Liver (tissue), 9 donors: Measurements from ENCODE around the gene TRIM40. TPM values are rescaled to one million over a fixed set of nuclear protein-coding genes. Genes with fewer than 3 reads are reported as not detected.

ENCODE experiments used
- DNase-seq: peaks from one replicate; pipeline ENCODE4 v3.0.0-alpha.2; 2017; ENCODE audit warnings: low spot score
- H3K27ac ChIP-seq, 2 donors: one replicate each; pipeline ENCODE4 v1.7.0; 2013; ENCODE audit warnings: inconsistent platforms in 2 of 2, low read length in 2 of 2, control low read depth in 1 of 2, low read depth in 1 of 2, mild to moderate bottlenecking in 1 of 2
- H3K27me3 ChIP-seq, 4 donors: one replicate each; pipeline versions ENCODE4 v1.6.1 to v1.7.0; 2013; ENCODE audit warnings: low read length in 3 of 4, inconsistent platforms in 1 of 4, mild to moderate bottlenecking in 1 of 4, moderate library complexity in 1 of 4; ENCODE audit not compliant: control insufficient read depth in 4 of 4, insufficient read depth in 4 of 4
- H3K36me3 ChIP-seq, 4 donors: one replicate each; pipeline versions ENCODE4 v1.6.1 to v1.7.0; 2013; ENCODE audit warnings: low read length in 3 of 4, mild to moderate bottlenecking in 3 of 4, low read depth in 1 of 4, moderate library complexity in 1 of 4; ENCODE audit not compliant: control insufficient read depth in 4 of 4, insufficient read depth in 3 of 4
- H3K4me1 ChIP-seq, 4 donors: one replicate each; pipeline versions ENCODE4 v1.6.1 to v1.7.0; 2013; ENCODE audit warnings: low read length in 3 of 4, mild to moderate bottlenecking in 3 of 4, moderate library complexity in 1 of 4; ENCODE audit not compliant: control insufficient read depth in 4 of 4, insufficient read depth in 4 of 4
- H3K4me3 ChIP-seq, 3 donors: one replicate each; pipeline versions ENCODE4 v1.6.1 to v1.7.0; 2013; ENCODE audit warnings: low read length in 3 of 3, control low read depth in 1 of 3, low read depth in 1 of 3, mild to moderate bottlenecking in 1 of 3
- H3K9ac ChIP-seq, 2 donors: one replicate each; pipeline ENCODE4 v1.7.0; 2013; ENCODE audit warnings: low read length in 2 of 2, mild to moderate bottlenecking in 2 of 2, moderate library complexity in 2 of 2, control low read depth in 1 of 2, low read depth in 1 of 2
- H3K9me3 ChIP-seq, 4 donors: one replicate each; pipeline versions ENCODE4 v1.6.1 to v1.7.0; 2013; ENCODE audit warnings: low read length in 3 of 4; ENCODE audit not compliant: control insufficient read depth in 4 of 4
- ATF3 ChIP-seq: IDR thresholded peaks from 2 replicates; pipeline ENCODE4 v1.6.1; 2016; ENCODE audit warnings: antibody characterized with exemption
- EGR1 ChIP-seq, 2 donors: IDR thresholded peaks; 2 replicates each; pipeline ENCODE4 v1.6.1; 2016 to 2018; ENCODE audit warnings: antibody characterized with exemption in 2 of 2, low read depth in 2 of 2
- FOXA1 ChIP-seq: IDR thresholded peaks from 2 replicates; pipeline ENCODE4 v1.6.1; 2016; ENCODE audit warnings: antibody characterized with exemption
- FOXA2 ChIP-seq: IDR thresholded peaks from 2 replicates; pipeline ENCODE4 v1.6.1; 2016; ENCODE audit warnings: antibody characterized with exemption
- GABPA ChIP-seq, 2 donors: IDR thresholded peaks in 1 of 2; conservative IDR thresholded peaks in 1 of 2; 2 replicates each; pipeline ENCODE4 v1.6.1; 2016; ENCODE audit warnings: antibody characterized with exemption in 2 of 2, mild to moderate bottlenecking in 1 of 2, moderate library complexity in 1 of 2
- HNF4A ChIP-seq, 2 donors: conservative IDR thresholded peaks; 2 replicates each; pipeline ENCODE4 v1.6.1; 2016; ENCODE audit warnings: antibody characterized with exemption in 2 of 2, mild to moderate bottlenecking in 2 of 2
- HNF4G ChIP-seq: IDR thresholded peaks from 2 replicates; pipeline ENCODE4 v1.6.1; 2016; ENCODE audit warnings: antibody characterized with exemption
- JUND ChIP-seq, 2 donors: IDR thresholded peaks; 2 replicates each; pipeline ENCODE4 v1.6.1; 2016; ENCODE audit warnings: antibody characterized with exemption in 2 of 2
- MAX ChIP-seq: IDR thresholded peaks from 2 replicates; pipeline ENCODE4 v1.6.1; 2016; ENCODE audit warnings: antibody characterized with exemption
- NR2F2 ChIP-seq: IDR thresholded peaks from 2 replicates; pipeline ENCODE4 v1.6.1; 2016; ENCODE audit warnings: antibody characterized with exemption
- REST ChIP-seq: IDR thresholded peaks from 2 replicates; pipeline ENCODE4 v1.6.1; 2016; ENCODE audit warnings: antibody characterized with exemption, mild to moderate bottlenecking
- RXRA ChIP-seq, 2 donors: IDR thresholded peaks; 2 replicates each; pipeline ENCODE4 v1.6.1; 2017 to 2018; ENCODE audit warnings: antibody characterized with exemption in 2 of 2, mild to moderate bottlenecking in 1 of 2
- SP1 ChIP-seq: IDR thresholded peaks from 2 replicates; pipeline ENCODE4 v1.6.1; 2018; ENCODE audit warnings: antibody characterized with exemption, mild to moderate bottlenecking
- TAF1 ChIP-seq: conservative IDR thresholded peaks from 2 replicates; pipeline ENCODE4 v1.6.1; 2016; ENCODE audit warnings: antibody characterized with exemption, mild to moderate bottlenecking
- YY1 ChIP-seq: IDR thresholded peaks from 2 replicates; pipeline ENCODE4 v1.6.1; 2016; ENCODE audit warnings: antibody characterized with exemption, mild to moderate bottlenecking
- WGBS: extraction: QIAGEN DNeasy Blood & Tissue Kit; methylation state at CpG from one replicate; pipeline ENCODE4 v1.1.7; 2013; 5-methylcytosine and 5-hydroxymethylcytosine counted together
- polyA plus RNA-seq, 2 donors: library from polyadenylated mRNA; stranded (reverse) in 1 of 2; unstranded in 1 of 2; fragments of 200-250 nt in 1 of 2; fragments of >200 nt in 1 of 2; fragmentation: Nextera tagmentation in 1 of 2; extraction: Ambion mirVana in 1 of 2; gene quantifications; one replicate each; pipeline versions ENCODE4 v1.2.1 to v1.2.3, GENCODE V29; 2013 to 2015
- total RNA-seq, 2 donors: library from RNA; depleted of rRNA; stranded (reverse); fragments of >200 nt; gene quantifications; one replicate each; pipeline ENCODE4 v1.2.3, GENCODE V29; 2014
- donor health status: healthy.
- donor health status: healthy.
- donor health status: healthy.
- donor health status: healthy.
- donor health status: healthy.

The TRIM40 gene
- total and polyA plus RNA-seq, 4 donors = 0.51 TPM; not detected in 3

GRCh38 chr6:30129265-30130178, 6.4 kb upstream of the TRIM40 start:
- H3K36me3 ChIP-seq = no peaks in the 10 kb centered on the region
- WGBS = 70% methylated on average over 10 of the region's 10 CpGs
- no peak overlapping the region for H3K27ac ChIP-seq
- no peak for DNase-seq
- H3K4me3 ChIP-seq = no peak overlapping the region
- TF ChIP-seq FOXA1 (no peak), HNF4A (conservative IDR thresholded peaks at IDR 0.05) (no peak), JUND (IDR thresholded peaks at IDR 0.05) (no peak), SP1 (no peak), YY1 (no peak), FOXA2 (no peak), EGR1 (IDR thresholded peaks at IDR 0.05; ENCODE audit: low read depth in 2 of 2) (no peak), ATF3 (no peak), REST (no peak), RXRA (IDR thresholded peaks at IDR 0.05) (no peak), MAX (no peak), HNF4G (no peak), GABPA (IDR thresholded peaks at IDR 0.05 in 1 of 2, conservative IDR thresholded peaks at IDR 0.05 in 1 of 2) (no peak), NR2F2 (no peak)
- peaks cover 2 to 7% (median 4%) of the 10 kb centered on the region in 4 donors for H3K4me1 ChIP-seq
- no peaks in the 10 kb centered on the region for H3K9me3 ChIP-seq
- H3K9ac ChIP-seq = no peak overlapping the region
- peaks cover 0 to 14% (median 1%) of the 10 kb centered on the region in 4 donors for H3K27me3 ChIP-seq

- H3K9me3 ChIP-seq = no peaks in the 10 kb centered on the region
- no peak overlapping the region for H3K4me3 ChIP-seq
- no peak overlapping the region for H3K9ac ChIP-seq
- peaks cover 2 to 7% (median 4%) of the 10 kb centered on the region in 4 donors for H3K4me1 ChIP-seq
- TF ChIP-seq FOXA1 = no peak
- TF ChIP-seq MAX = no peak
- no peak for TF ChIP-seq TAF1
- TF ChIP-seq YY1 = no peak
- no peak for TF ChIP-seq FOXA2
- no peak for TF ChIP-seq EGR1 (IDR thresholded peaks at IDR 0.05; ENCODE audit: low read depth in 2 of 2)
- no peak for TF ChIP-seq HNF4G
- no peak for TF ChIP-seq NR2F2
- TF ChIP-seq ATF3 = no peak
- no peak for TF ChIP-seq RXRA (IDR thresholded peaks at IDR 0.05)
- H3K36me3 ChIP-seq = no peaks in the 10 kb centered on the region
- no peak for DNase-seq
- WGBS = 65% methylated on average over 4 of the region's 4 CpGs
- H3K27ac ChIP-seq = no peak overlapping the region
- peaks cover 0 to 17% (median 1%) of the 10 kb centered on the region in 4 donors for H3K27me3 ChIP-seq
These were observed 5.7 kb upstream of the TRIM40 start for GRCh38 chr6:30130179-30130679.
